Parathyroid adenoma (tissue), 2 donors: ENCODE results near the gene MMRN1.

ENCODE experiments used
- H2AFZ ChIP-seq: fragments of 300-600 bp; sonication (generic); one replicate; pipeline ENCODE4 v1.7.0; 2017; ENCODE audit warnings: antibody characterized with exemption, mild to moderate bottlenecking
- H3K27ac ChIP-seq: fragments of 300-600 bp; sonication (generic); one replicate; pipeline ENCODE4 v1.7.0; 2017
- H3K27me3 ChIP-seq: fragments of 300-600 bp; sonication (generic); one replicate; pipeline ENCODE4 v1.7.0; 2017; ENCODE audit warnings: low read length; ENCODE audit not compliant: control insufficient read depth, insufficient read depth
- H3K36me3 ChIP-seq: fragments of 300-600 bp; sonication (generic); one replicate; pipeline ENCODE4 v1.7.0; 2017; ENCODE audit warnings: low read length; ENCODE audit not compliant: control insufficient read depth, insufficient read depth
- H3K4me1 ChIP-seq: fragments of 300-600 bp; sonication (generic); one replicate; pipeline ENCODE4 v1.7.0; 2017; ENCODE audit warnings: control low read depth
- H3K4me2 ChIP-seq: fragments of 300-600 bp; sonication (generic); one replicate; pipeline ENCODE4 v1.7.0; 2017; ENCODE audit warnings: low read length
- H3K4me3 ChIP-seq: fragments of 300-600 bp; sonication (generic); one replicate; pipeline ENCODE4 v1.7.0; 2017; ENCODE audit warnings: low read depth, low read length
- H3K79me2 ChIP-seq: fragments of 300-600 bp; sonication (generic); one replicate; pipeline ENCODE4 v1.7.0; 2017; ENCODE audit warnings: control low read depth
- H3K9ac ChIP-seq: fragments of 300-600 bp; sonication (generic); one replicate; pipeline ENCODE4 v1.7.0; 2017; ENCODE audit warnings: mild to moderate bottlenecking
- H3K9me3 ChIP-seq: fragments of 300-600 bp; sonication (generic); one replicate; pipeline ENCODE4 v1.7.0; 2017; ENCODE audit warnings: low read length; ENCODE audit not compliant: control insufficient read depth
- TF ChIP-seq, protein P1 (sequence below): fragments of 300-600 bp; sonication (generic); IDR thresholded peaks from one replicate; pipeline ENCODE4 v1.7.0; 2017; ENCODE audit warnings: antibody characterized with exemption, mild to moderate bottlenecking
- donor health status: primary hyperparathyroidism.

The MMRN1 gene

DNA sequence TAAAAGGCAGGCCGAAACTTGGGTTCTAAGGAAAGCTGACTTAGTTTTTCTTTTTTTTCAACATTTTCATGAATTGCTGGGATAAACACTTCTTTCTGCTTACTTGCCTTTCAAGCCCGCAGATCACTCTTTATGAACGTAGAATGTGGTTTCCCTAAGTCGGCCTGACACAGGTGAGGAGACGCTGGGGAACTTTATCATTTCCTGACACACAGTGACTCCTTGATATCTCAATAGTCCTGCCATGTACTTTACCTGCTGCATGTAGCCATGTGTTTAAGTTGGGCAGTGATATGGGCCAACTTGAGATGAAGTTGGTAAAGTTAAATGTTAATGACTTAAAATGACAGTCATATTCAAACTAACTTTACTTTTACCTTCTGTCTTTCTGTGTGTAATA is 31.1 kb upstream of the MMRN1 start:
- no peak overlapping the region for H3K27ac ChIP-seq
- H3K9ac ChIP-seq = no peak overlapping the region
- H2AFZ ChIP-seq = no peak overlapping the region
- no peaks in the 10 kb centered on the region for H3K9me3 ChIP-seq
- no peaks in the 10 kb centered on the region for H3K36me3 ChIP-seq
- H3K4me1 ChIP-seq = no peaks in the 10 kb centered on the region
- no peaks in the 10 kb centered on the region for H3K27me3 ChIP-seq
- TF ChIP-seq, protein P1, sequence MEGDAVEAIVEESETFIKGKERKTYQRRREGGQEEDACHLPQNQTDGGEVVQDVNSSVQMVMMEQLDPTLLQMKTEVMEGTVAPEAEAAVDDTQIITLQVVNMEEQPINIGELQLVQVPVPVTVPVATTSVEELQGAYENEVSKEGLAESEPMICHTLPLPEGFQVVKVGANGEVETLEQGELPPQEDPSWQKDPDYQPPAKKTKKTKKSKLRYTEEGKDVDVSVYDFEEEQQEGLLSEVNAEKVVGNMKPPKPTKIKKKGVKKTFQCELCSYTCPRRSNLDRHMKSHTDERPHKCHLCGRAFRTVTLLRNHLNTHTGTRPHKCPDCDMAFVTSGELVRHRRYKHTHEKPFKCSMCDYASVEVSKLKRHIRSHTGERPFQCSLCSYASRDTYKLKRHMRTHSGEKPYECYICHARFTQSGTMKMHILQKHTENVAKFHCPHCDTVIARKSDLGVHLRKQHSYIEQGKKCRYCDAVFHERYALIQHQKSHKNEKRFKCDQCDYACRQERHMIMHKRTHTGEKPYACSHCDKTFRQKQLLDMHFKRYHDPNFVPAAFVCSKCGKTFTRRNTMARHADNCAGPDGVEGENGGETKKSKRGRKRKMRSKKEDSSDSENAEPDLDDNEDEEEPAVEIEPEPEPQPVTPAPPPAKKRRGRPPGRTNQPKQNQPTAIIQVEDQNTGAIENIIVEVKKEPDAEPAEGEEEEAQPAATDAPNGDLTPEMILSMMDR = no peak
- H3K4me3 ChIP-seq = no peak overlapping the region
- no peak overlapping the region for H3K4me2 ChIP-seq
- no peaks in the 10 kb centered on the region for H3K79me2 ChIP-seq

DNA sequence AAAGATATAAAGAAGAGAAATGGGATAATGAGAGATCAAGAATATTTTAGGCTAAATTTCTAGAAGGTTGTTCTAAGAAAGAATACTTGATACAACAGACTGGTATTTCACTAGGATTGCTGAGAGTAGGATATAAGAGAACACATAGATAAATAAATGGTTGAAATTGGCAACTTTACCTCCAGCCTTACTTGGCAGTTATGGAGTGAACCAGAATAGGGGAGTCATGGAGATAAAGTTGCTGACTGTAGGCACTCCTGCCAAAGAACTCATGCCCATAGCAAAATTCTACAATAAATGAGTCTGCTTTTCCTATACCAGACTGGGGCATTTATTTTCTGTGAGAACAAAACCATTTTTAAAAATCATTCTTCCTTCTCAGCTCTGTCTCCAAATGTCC is 26.4 kb upstream of the MMRN1 start:
- Histone ChIP-seq H3K4me3 (no peak overlapping the region), H3K9ac (no peak overlapping the region), H3K27ac (no peak overlapping the region), H3K4me1 (no peaks in the 10 kb centered on the region), H3K4me2 (no peak overlapping the region), H2AFZ (no peak overlapping the region), H3K27me3 (no peaks in the 10 kb centered on the region), H3K9me3 (no peaks in the 10 kb centered on the region), H3K79me2 (no peaks in the 10 kb centered on the region), H3K36me3 (no peaks in the 10 kb centered on the region)
- TF ChIP-seq, protein P1 = no peak

DNA sequence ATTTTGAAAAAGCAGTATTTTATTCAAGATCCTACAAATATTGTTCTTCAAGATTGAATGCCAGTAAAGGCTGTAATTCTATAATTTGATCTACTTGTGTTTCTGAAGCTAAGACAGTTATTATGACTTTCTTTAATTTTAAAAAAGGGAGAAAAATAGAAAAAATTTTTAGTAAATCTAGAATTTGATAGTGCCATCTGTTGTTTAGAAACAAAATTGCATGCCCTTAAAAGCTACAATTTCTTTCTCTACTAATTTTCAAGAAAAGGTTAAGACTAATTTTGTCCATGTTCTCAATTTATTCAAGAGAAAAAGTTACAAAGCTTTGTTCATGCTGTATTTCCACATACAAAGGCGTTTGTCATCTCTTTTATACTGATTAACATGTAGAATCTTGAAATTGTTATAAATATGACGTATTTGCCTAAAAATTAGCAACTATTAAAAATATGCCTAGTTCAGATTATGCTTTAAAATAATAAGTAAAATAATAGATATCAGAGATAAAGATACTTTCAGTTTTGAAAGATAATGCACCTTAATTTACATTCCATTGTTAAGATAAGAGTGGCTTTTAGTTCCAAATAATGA is 25.6 kb upstream of the MMRN1 start:
- Histone ChIP-seq H3K4me3 (no peak overlapping the region), H3K27ac (no peak overlapping the region), H3K79me2 (no peaks in the 10 kb centered on the region), H3K9ac (no peak overlapping the region), H2AFZ (no peak overlapping the region), H3K36me3 (no peaks in the 10 kb centered on the region), H3K4me2 (no peak overlapping the region), H3K9me3 (no peaks in the 10 kb centered on the region), H3K4me1 (no peaks in the 10 kb centered on the region), H3K27me3 (no peaks in the 10 kb centered on the region)
- TF ChIP-seq, protein P1 = peak; percentile 8

DNA sequence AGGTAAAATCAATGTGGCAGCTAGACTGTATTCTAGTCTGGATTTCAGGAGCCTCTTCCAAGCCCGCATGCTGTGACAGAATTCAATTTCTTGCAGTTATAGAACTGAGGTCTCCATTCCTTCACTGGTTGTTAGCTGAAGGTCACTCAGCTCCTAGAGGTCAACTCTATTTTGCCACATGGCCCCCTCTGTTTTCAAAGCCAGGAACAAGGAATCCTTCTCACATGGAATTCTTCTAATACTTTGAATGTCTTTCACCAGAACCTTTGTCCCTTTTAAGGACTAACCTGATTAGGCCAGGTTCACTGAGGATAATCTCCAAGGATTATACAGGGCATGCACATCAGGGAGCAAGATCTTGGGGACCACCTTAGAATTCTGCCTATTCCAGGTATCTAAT is 23.4 kb upstream of the MMRN1 start:
- H2AFZ ChIP-seq = no peak overlapping the region
- H3K4me3 ChIP-seq = no peak overlapping the region
- H3K36me3 ChIP-seq = no peaks in the 10 kb centered on the region
- H3K4me2 ChIP-seq = no peak overlapping the region
- H3K9me3 ChIP-seq = no peaks in the 10 kb centered on the region
- H3K9ac ChIP-seq = no peak overlapping the region
- H3K27ac ChIP-seq = no peak overlapping the region
- no peaks in the 10 kb centered on the region for H3K27me3 ChIP-seq
- H3K4me1 ChIP-seq = no peaks in the 10 kb centered on the region
- no peaks in the 10 kb centered on the region for H3K79me2 ChIP-seq
- TF ChIP-seq, protein P1 = no peak

DNA sequence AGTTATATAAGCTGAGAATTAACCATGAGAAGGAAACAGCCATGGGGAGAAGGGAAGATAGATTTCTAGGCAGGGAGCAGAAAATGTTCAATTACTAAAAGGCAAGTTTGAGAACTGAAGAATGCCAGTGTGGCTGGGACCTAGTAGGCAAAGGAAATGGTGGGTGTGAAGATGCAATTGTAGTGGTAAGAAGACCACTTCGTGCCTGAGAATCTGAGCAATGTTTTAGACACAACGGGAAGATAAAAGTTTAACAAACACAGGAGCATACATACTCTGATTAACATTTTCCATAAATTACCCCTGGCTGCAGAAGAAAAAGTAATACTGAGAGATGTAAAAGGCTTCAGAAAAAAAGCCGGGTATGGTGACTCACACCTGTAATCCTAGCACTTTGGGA is 18.1 kb upstream of the MMRN1 start:
- Histone ChIP-seq H3K4me3 (no peak overlapping the region), H3K9ac (no peak overlapping the region), H2AFZ (no peak overlapping the region), H3K9me3 (no peaks in the 10 kb centered on the region), H3K27me3 (no peaks in the 10 kb centered on the region), H3K27ac (no peak overlapping the region), H3K79me2 (no peaks in the 10 kb centered on the region), H3K4me2 (no peak overlapping the region), H3K4me1 (no peaks in the 10 kb centered on the region), H3K36me3 (no peaks in the 10 kb centered on the region)
- TF ChIP-seq, protein P1 = no peak
